Measurements from ENCODE around the gene OCSTAMP.

DNA sequence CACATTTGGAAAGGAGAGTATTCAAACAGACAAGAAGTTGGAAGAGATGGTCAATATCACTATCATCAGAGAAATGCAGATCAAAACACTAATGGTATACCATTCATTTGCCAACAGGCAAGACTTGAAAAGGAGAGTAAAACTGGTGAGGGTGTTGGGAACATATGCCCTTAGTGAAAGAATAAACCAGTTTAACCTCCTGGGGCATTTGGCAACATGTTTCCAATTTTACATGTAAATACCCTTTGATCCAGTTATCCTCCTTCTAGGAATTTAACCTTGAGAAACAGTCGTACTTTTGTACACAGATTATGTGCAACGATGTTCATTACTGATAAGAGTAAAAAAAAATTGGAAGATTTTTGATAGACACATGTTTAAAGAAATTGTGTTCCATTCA, 34.1 kb upstream of the OCSTAMP start:
- TF ChIP-seq, protein P1, sequence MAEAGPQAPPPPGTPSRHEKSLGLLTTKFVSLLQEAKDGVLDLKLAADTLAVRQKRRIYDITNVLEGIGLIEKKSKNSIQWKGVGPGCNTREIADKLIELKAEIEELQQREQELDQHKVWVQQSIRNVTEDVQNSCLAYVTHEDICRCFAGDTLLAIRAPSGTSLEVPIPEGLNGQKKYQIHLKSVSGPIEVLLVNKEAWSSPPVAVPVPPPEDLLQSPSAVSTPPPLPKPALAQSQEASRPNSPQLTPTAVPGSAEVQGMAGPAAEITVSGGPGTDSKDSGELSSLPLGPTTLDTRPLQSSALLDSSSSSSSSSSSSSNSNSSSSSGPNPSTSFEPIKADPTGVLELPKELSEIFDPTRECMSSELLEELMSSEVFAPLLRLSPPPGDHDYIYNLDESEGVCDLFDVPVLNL (IDR thresholded peaks at IDR 0.05; ENCODE audit: low read depth, low read length) = no peak
- TF ChIP-seq ATF7 (IDR thresholded peaks at IDR 0.05; ENCODE audit: low read depth) = no peak
- TF ChIP-seq, protein P2, sequence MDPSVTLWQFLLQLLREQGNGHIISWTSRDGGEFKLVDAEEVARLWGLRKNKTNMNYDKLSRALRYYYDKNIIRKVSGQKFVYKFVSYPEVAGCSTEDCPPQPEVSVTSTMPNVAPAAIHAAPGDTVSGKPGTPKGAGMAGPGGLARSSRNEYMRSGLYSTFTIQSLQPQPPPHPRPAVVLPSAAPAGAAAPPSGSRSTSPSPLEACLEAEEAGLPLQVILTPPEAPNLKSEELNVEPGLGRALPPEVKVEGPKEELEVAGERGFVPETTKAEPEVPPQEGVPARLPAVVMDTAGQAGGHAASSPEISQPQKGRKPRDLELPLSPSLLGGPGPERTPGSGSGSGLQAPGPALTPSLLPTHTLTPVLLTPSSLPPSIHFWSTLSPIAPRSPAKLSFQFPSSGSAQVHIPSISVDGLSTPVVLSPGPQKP (IDR thresholded peaks at IDR 0.05; ENCODE audit: low read depth, low read length) = no peak
- TF ChIP-seq, protein P3, sequence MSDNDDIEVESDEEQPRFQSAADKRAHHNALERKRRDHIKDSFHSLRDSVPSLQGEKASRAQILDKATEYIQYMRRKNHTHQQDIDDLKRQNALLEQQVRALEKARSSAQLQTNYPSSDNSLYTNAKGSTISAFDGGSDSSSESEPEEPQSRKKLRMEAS (IDR thresholded peaks at IDR 0.05; ENCODE audit: low read depth, low read length) = no peak
- TF ChIP-seq, protein P4, sequence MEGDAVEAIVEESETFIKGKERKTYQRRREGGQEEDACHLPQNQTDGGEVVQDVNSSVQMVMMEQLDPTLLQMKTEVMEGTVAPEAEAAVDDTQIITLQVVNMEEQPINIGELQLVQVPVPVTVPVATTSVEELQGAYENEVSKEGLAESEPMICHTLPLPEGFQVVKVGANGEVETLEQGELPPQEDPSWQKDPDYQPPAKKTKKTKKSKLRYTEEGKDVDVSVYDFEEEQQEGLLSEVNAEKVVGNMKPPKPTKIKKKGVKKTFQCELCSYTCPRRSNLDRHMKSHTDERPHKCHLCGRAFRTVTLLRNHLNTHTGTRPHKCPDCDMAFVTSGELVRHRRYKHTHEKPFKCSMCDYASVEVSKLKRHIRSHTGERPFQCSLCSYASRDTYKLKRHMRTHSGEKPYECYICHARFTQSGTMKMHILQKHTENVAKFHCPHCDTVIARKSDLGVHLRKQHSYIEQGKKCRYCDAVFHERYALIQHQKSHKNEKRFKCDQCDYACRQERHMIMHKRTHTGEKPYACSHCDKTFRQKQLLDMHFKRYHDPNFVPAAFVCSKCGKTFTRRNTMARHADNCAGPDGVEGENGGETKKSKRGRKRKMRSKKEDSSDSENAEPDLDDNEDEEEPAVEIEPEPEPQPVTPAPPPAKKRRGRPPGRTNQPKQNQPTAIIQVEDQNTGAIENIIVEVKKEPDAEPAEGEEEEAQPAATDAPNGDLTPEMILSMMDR (IDR thresholded peaks at IDR 0.05 in 2 of 3, conservative IDR thresholded peaks at IDR 0.05 in 1 of 3; ENCODE audit: control insufficient read depth in 2 of 3, extremely low read depth in 1 of 3, insufficient read depth in 1 of 3, low read depth in 3 of 3, low read length in 3 of 3) = no peak
- no peak for TF ChIP-seq RELA (IDR thresholded peaks at IDR 0.05; ENCODE audit: borderline replicate concordance, partially characterized antibody)
- no peak for TF ChIP-seq CHD2 (IDR thresholded peaks at IDR 0.05; ENCODE audit: borderline replicate concordance, low read depth, low read length)
- TF ChIP-seq NFXL1 (IDR thresholded peaks at IDR 0.05; ENCODE audit: borderline replicate concordance) = no peak
- TF ChIP-seq ZNF24 (IDR thresholded peaks at IDR 0.05) = no peak
